ENCODE data around the gene AVL9. TPM values are rescaled to one million over a fixed set of nuclear protein-coding genes. Genes with fewer than 3 reads are reported as not detected.
A peak's percentile ranks its signal among the peaks of the same experiment; 100 is the strongest.

Gene AVL9
- total and polyA plus RNA-seq, 2 experiments from 2014 or later: 13.1 to 33.8 TPM

- TF ChIP-seq CTCF (conservative IDR thresholded peaks at IDR 0.05; ENCODE audit: low read depth in 2 of 2): no peak
- TF ChIP-seq ZNF462 (CRISPR knock-in tag; IDR thresholded peaks at IDR 0.05): no peak
- no peak for TF ChIP-seq ZNF331 (CRISPR knock-in tag; IDR thresholded peaks at IDR 0.05; ENCODE audit: low read depth)
- no peak for TF ChIP-seq NANOG (IDR thresholded peaks at IDR 0.05; ENCODE audit: borderline replicate concordance)
- TF ChIP-seq JUNB (IDR thresholded peaks at IDR 0.05; ENCODE audit: unreplicated experiment): no peak
These were observed 5.5 kb upstream of the AVL9 start (continued) for GRCh38 chr7:32489788-32490126.

GRCh38 chr7:32490127-32490796 lies 5.0 kb upstream of the AVL9 start, which contains the start of gene LSM5:
Gene LSM5 (minus strand): TSS chr7:32490380. CDS start chr7:32490365, 15 bp downstream.
- H3K36me3 Mint-ChIP-seq (ENCODE audit: low read depth): peaks cover 28% of the 10 kb centered on the region
- no peaks in the 10 kb centered on the region; the same call in 2 of the 3 replicates for H3K9me3 Mint-ChIP-seq
- peaks cover 6% of the 10 kb centered on the region; the same call in 1 of the 2 replicates for H4K20me1 ChIP-seq (replicated peaks; ENCODE audit: insufficient read depth)
- H2AFZ ChIP-seq: peak within 1 kb of the TSS; percentile 48; the same call in 1 of the 2 replicates
- peaks cover 17% of the 10 kb centered on the region for H3K79me2 ChIP-seq (replicated peaks; ENCODE audit: insufficient read depth)
- ATAC-seq: peak; percentile 86
- peaks cover 16% of the 10 kb centered on the region for H3K36me3 ChIP-seq (ENCODE audit: insufficient read depth)
- peaks cover 8% of the 10 kb centered on the region; the same call in 2 of the 3 replicates for H3K4me1 Mint-ChIP-seq
- H3K27me3 Mint-ChIP-seq (ENCODE audit: insufficient read depth, low read depth, poor library complexity): no peaks in the 10 kb centered on the region
- no peaks in the 10 kb centered on the region for H3K27me3 ChIP-seq (ENCODE audit: insufficient read depth)
- H3K9me2 ChIP-seq (ENCODE audit: insufficient read depth): no peaks in the 10 kb centered on the region
- peak within 1 kb of the TSS; percentile 51 for H3K27ac ChIP-seq (ENCODE audit: low read depth)
- peak within 1 kb of the TSS; percentile 89 for H3K4me3 ChIP-seq
- DNase-seq (ENCODE audit: low spot score): peak; percentile 97
- H3F3A ChIP-seq (replicated peaks; ENCODE audit: low read depth): no peaks in the 10 kb centered on the region
- 0 out of 2 replicates have a peak, but pooled peaks cover 7% of the 10 kb centered on the region for H3K4me1 ChIP-seq (ENCODE audit: insufficient read depth)
- H3K4me3 Mint-ChIP-seq: peak within 1 kb of the TSS; percentile 81
- peak within 1 kb of the TSS; percentile 98 for H3K4me2 ChIP-seq
- H3K27ac Mint-ChIP-seq: peak within 1 kb of the TSS; percentile 93
- TF ChIP-seq CREB1 (CRISPR knock-in tag; IDR thresholded peaks at IDR 0.05; ENCODE audit: low read depth) (peak; percentile 70), POLR2AphosphoS5 (IDR thresholded peaks at IDR 0.05; ENCODE audit: low read depth) (peak; percentile 89), STAT1 (IDR thresholded peaks at IDR 0.05; ENCODE audit: unreplicated experiment) (no peak), EZH2 (IDR thresholded peaks at IDR 0.05; ENCODE audit: low read depth, unreplicated experiment) (no peak), NANOG (IDR thresholded peaks at IDR 0.05; ENCODE audit: borderline replicate concordance) (no peak), JUNB (IDR thresholded peaks at IDR 0.05; ENCODE audit: unreplicated experiment) (no peak), REST (IDR thresholded peaks at IDR 0.05; ENCODE audit: unreplicated experiment) (no peak)
